Right atrium auricular region (tissue), 2 donors: ENCODE measurements around the gene MEIG1. TPM values are rescaled to one million over a fixed set of nuclear protein-coding genes. Genes with fewer than 3 reads are reported as not detected.
"Not testable (repeated sequence)": the region's sequence is repeated elsewhere in the genome, so short reads cannot be mapped to it uniquely, and the experiment has no call there.

Experiments used
- DNase-seq: peaks from one replicate; pipeline ENCODE4 v3.0.0-alpha.2; 2019; ENCODE audit warnings: low spot score
- H3K27ac ChIP-seq, 2 donors: fragments of 200-600 bp; sonication (generic); 1 replicate in 1 of 2; 2 replicates in 1 of 2; pipeline ENCODE4 v1.5.1; 2016 to 2019
- H3K27me3 ChIP-seq, 2 donors: fragments of 200-600 bp; sonication (generic); one replicate each; pipeline versions ENCODE4 v1.5.1 to v1.6.0; 2017 to 2019
- H3K36me3 ChIP-seq: fragments of 200-600 bp; sonication (generic); one replicate; pipeline ENCODE4 v1.5.1; 2016
- H3K4me1 ChIP-seq, 2 donors: fragments of 200-600 bp; sonication (generic); one replicate each; pipeline versions ENCODE4 v1.5.1 to v1.6.0; 2017 to 2019
- H3K4me3 ChIP-seq, 2 donors: fragments of 200-600 bp; sonication (generic); 1 replicate in 1 of 2; 2 replicates in 1 of 2; pipeline ENCODE4 v1.5.1; 2017 to 2019; ENCODE audit warnings: mild to moderate bottlenecking in 1 of 2, moderate library complexity in 1 of 2
- H3K9me3 ChIP-seq, 2 donors: fragments of 200-600 bp; sonication (generic); one replicate each; pipeline ENCODE4 v1.5.1; 2019
- total RNA-seq, 2 donors: library from RNA; depleted of rRNA; stranded (reverse); fragments of >200 nt; gene quantifications; one replicate each; pipeline ENCODE4 v1.1.0, GENCODE V29; 2016
- TF ChIP-seq, protein P1 (sequence below), 2 donors: fragments of 200-600 bp; sonication (generic); IDR thresholded peaks; one replicate each; pipeline ENCODE4 v1.5.1; 2019; ENCODE audit warnings: antibody characterized with exemption in 2 of 2

The MEIG1 gene
- total RNA-seq, 2 donors from 2014 or later: not detected

DNA sequence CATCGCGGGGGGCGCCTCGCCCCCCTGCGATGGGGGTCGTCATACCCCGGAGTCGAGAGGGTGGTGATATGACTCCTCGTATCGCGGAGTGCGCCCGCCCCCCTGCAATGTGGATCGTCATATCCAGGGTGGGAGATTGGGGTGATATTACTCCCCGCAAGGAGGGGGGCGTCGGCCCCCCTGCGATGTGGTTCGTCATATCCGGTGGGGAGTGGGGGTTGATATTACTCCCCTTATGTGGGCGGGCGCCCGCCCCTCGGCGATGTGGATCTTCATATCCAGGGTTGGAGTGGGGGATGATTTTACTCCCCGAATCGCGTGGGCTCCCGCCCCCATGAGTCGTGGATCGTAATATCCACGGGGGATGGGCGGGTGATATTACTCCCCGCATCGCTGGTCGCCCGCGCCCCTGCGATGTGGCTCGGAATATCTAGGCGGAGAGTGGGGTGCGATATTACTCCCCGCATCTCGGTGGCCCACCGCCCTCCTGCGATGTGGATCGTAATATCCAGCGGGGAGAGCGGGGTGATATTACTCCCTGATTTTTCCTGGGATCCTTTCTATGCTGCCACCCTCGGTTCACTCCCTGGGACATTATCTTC is 36.9 kb downstream of the MEIG1 start:
- Histone ChIP-seq H3K27ac (no peak overlapping the region), H3K4me1 (no peaks in the 10 kb centered on the region), H3K36me3 (no peaks in the 10 kb centered on the region), H3K9me3 (no peaks in the 10 kb centered on the region), H3K27me3 (no peaks in the 10 kb centered on the region), H3K4me3 (no peak overlapping the region)
- no peak for DNase-seq
- TF ChIP-seq, protein P1, sequence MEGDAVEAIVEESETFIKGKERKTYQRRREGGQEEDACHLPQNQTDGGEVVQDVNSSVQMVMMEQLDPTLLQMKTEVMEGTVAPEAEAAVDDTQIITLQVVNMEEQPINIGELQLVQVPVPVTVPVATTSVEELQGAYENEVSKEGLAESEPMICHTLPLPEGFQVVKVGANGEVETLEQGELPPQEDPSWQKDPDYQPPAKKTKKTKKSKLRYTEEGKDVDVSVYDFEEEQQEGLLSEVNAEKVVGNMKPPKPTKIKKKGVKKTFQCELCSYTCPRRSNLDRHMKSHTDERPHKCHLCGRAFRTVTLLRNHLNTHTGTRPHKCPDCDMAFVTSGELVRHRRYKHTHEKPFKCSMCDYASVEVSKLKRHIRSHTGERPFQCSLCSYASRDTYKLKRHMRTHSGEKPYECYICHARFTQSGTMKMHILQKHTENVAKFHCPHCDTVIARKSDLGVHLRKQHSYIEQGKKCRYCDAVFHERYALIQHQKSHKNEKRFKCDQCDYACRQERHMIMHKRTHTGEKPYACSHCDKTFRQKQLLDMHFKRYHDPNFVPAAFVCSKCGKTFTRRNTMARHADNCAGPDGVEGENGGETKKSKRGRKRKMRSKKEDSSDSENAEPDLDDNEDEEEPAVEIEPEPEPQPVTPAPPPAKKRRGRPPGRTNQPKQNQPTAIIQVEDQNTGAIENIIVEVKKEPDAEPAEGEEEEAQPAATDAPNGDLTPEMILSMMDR (IDR thresholded peaks at IDR 0.05): no peak

GRCh38 chr10:15013530-15013929 is 54.3 kb downstream of the MEIG1 start:
- not testable (repeated sequence) for H3K4me3 ChIP-seq, H3K27me3 ChIP-seq, H3K36me3 ChIP-seq, H3K9me3 ChIP-seq, DNase-seq, H3K4me1 ChIP-seq, H3K27ac ChIP-seq

GRCh38 chr10:15015451-15015850 is 56.3 kb downstream of the MEIG1 start:
- DNase-seq: no peak
- TF ChIP-seq, protein P1 (IDR thresholded peaks at IDR 0.05): no peak
- H3K36me3 ChIP-seq: no peaks in the 10 kb centered on the region
- no peaks in the 10 kb centered on the region for H3K4me1 ChIP-seq
- no peak overlapping the region for H3K27ac ChIP-seq
- H3K27me3 ChIP-seq: no peaks in the 10 kb centered on the region
- H3K9me3 ChIP-seq: no peaks in the 10 kb centered on the region
- no peak overlapping the region for H3K4me3 ChIP-seq

DNA sequence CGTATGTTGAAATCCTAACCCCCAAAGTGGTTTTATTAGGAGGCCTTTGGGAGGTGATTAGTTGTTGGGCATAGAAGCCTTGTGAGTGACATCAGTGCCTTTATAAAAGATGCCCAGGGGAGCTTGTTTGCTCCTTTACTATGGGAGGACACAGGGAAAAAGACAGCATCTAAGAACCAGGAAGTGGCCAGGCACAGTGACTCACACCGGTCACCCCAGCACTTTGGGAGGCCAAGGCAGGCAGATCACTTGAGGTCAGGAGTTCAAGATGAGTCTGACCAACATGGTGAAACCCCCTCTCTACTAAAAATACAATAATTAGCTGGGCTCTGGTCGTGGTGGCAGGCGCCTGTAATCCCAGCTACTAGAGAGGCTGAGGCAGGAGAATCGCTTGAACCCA is 61.8 kb downstream of the MEIG1 start:
- H3K27me3 ChIP-seq, H3K4me1 ChIP-seq, H3K4me3 ChIP-seq, H3K9me3 ChIP-seq, DNase-seq, H3K36me3 ChIP-seq, H3K27ac ChIP-seq: not testable (repeated sequence)

Other genes with a start within 250 kb of the MEIG1 start
- 10 to 100 TPM; 10.6 to 14.1 TPM for gene FAM107B, start 184.5 kb upstream of the MEIG1 start, total RNA-seq
- 1 to 10 TPM; 1.1 to 3.3 TPM for gene CDNF, start 121.4 kb upstream of the MEIG1 start, total RNA-seq
- gene HSPA14, start 121.1 kb upstream of the MEIG1 start, total RNA-seq: 1 to 10 TPM; 6.1 to 9.7 TPM
- gene MSANTD7, start 121.1 kb upstream of the MEIG1 start, total RNA-seq: 1 to 10 TPM; 4.3 to 5.9 TPM
- 1 to 10 TPM; 1.9 to 3.0 TPM for gene SUV39H2, start 80.5 kb upstream of the MEIG1 start, total RNA-seq
- 1 to 10 TPM; 2.9 to 4.1 TPM for gene DCLRE1C, start 5.3 kb upstream of the MEIG1 start, total RNA-seq
- gene OLAH, start 84.6 kb downstream of the MEIG1 start, total RNA-seq: under 1 TPM in 1 of 2 donors, not detected in 1; 0.24 TPM
- gene ACBD7, start 129.4 kb downstream of the MEIG1 start, total RNA-seq: not detected
- gene RPP38, start 138.0 kb downstream of the MEIG1 start, total RNA-seq: 10 to 100 TPM; 11.5 to 12.3 TPM
- gene NMT2, start 209.3 kb downstream of the MEIG1 start, total RNA-seq: 10 to 100 TPM in 1 of 2 donors, 1 to 10 TPM in 1; 9.7 to 10.5 TPM